Right lobe of liver (tissue), 4 donors: ENCODE measurements around the gene ISX.

Experiments used
- POLR2A ChIP-seq: fragments of 450-650 bp; IDR thresholded peaks from one replicate; pipeline ENCODE4 v1.6.1; 2017; ENCODE audit warnings: antibody characterized with exemption, mild to moderate bottlenecking
- TF ChIP-seq, protein P1 (sequence below), 4 donors: fragments of 200-600 bp in 3 of 4; fragments of 450-650 bp in 1 of 4; IDR thresholded peaks; one replicate each; pipeline versions ENCODE4 v1.5.1 to v1.8.0; 2016 to 2022; ENCODE audit warnings: antibody characterized with exemption in 4 of 4, mild to moderate bottlenecking in 2 of 4
- donor health status: DM: no; HTN: no; CAD: no.
- donor health status: DM: no; HTN: no; CAD: no.
- donor health status: DM: no; HTN: yes; CAD: no.

- TF ChIP-seq, protein P1, sequence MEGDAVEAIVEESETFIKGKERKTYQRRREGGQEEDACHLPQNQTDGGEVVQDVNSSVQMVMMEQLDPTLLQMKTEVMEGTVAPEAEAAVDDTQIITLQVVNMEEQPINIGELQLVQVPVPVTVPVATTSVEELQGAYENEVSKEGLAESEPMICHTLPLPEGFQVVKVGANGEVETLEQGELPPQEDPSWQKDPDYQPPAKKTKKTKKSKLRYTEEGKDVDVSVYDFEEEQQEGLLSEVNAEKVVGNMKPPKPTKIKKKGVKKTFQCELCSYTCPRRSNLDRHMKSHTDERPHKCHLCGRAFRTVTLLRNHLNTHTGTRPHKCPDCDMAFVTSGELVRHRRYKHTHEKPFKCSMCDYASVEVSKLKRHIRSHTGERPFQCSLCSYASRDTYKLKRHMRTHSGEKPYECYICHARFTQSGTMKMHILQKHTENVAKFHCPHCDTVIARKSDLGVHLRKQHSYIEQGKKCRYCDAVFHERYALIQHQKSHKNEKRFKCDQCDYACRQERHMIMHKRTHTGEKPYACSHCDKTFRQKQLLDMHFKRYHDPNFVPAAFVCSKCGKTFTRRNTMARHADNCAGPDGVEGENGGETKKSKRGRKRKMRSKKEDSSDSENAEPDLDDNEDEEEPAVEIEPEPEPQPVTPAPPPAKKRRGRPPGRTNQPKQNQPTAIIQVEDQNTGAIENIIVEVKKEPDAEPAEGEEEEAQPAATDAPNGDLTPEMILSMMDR (IDR thresholded peaks at IDR 0.05) = no peak
- no peak for TF ChIP-seq POLR2A
Observed at GRCh38 chr22:35054064-35054463, 11.9 kb upstream of the ISX start.
